NT2/D1 (cell line): ENCODE measurements around the gene AP2A2.

Experiments used
- DNase-seq: peaks from one replicate; pipeline ENCODE4 v3.0.0-alpha.2; 2011; ENCODE audit warnings: low read depth, low spot score
- H3K27me3 ChIP-seq: 2 replicates; pipeline ENCODE4 v1.6.0; 2011; ENCODE audit warnings: mild to moderate bottlenecking; ENCODE audit not compliant: insufficient read length, insufficient read depth
- H3K36me3 ChIP-seq: 2 replicates; pipeline ENCODE4 v1.6.1; 2011; ENCODE audit warnings: mild to moderate bottlenecking, low read length, mixed read lengths; ENCODE audit not compliant: insufficient read depth, insufficient read length
- H3K4me1 ChIP-seq: 2 replicates; pipeline ENCODE4 v1.5.1; 2011; ENCODE audit not compliant: insufficient read depth, insufficient read length
- H3K4me3 ChIP-seq: 2 replicates; pipeline ENCODE4 v1.5.1; 2011; ENCODE audit warnings: low read depth; ENCODE audit not compliant: insufficient read length
- H3K9ac ChIP-seq: 2 replicates; pipeline ENCODE4 v1.6.0; 2011; ENCODE audit warnings: low read depth; ENCODE audit not compliant: insufficient read length
- H3K9me3 ChIP-seq: 2 replicates; pipeline ENCODE4 v1.5.1; 2011; ENCODE audit warnings: mild to moderate bottlenecking, low read length; ENCODE audit not compliant: insufficient read depth
- SUZ12 ChIP-seq: IDR thresholded peaks from 2 replicates; pipeline ENCODE4 v1.6.1; 2011; ENCODE audit not compliant: insufficient read length, insufficient read depth; ENCODE audit errors: extremely low read depth
- YY1 ChIP-seq: IDR thresholded peaks from 2 replicates; pipeline ENCODE4 v1.6.1; 2011; ENCODE audit not compliant: insufficient read length, insufficient read depth
- ZNF274 ChIP-seq: IDR thresholded peaks from 2 replicates; pipeline ENCODE4 v1.6.1; 2011; ENCODE audit warnings: mild to moderate bottlenecking, low read depth, low read length

The AP2A2 gene

GRCh38 chr11:933936-934335 is 8.3 kb downstream of the AP2A2 start:
- TF ChIP-seq ZNF274, result no peak
- TF ChIP-seq SUZ12, result no peak
- no peak for TF ChIP-seq YY1
- H3K4me1 ChIP-seq, result peaks cover 16% of the 10 kb centered on the region
- peaks cover 25% of the 10 kb centered on the region for H3K36me3 ChIP-seq
- DNase-seq, result no peak
- H3K27me3 ChIP-seq, result no peaks in the 10 kb centered on the region
- peak overlapping the region; percentile 36 for H3K9ac ChIP-seq
- no peak overlapping the region for H3K4me3 ChIP-seq
- no peaks in the 10 kb centered on the region for H3K9me3 ChIP-seq

GRCh38 chr11:934527-934926 is 8.9 kb downstream of the AP2A2 start:
- Histone ChIP-seq H3K4me1 (peaks cover 16% of the 10 kb centered on the region), H3K9me3 (no peaks in the 10 kb centered on the region), H3K9ac (no peak overlapping the region), H3K27me3 (no peaks in the 10 kb centered on the region), H3K4me3 (no peak overlapping the region), H3K36me3 (peaks cover 19% of the 10 kb centered on the region)
- TF ChIP-seq SUZ12, result no peak
- no peak for DNase-seq

- TF ChIP-seq YY1 (no peak), SUZ12 (no peak), ZNF274 (no peak)
- Histone ChIP-seq H3K9ac (no peak overlapping the region), H3K4me3 (no peak overlapping the region), H3K36me3 (peaks cover 9% of the 10 kb centered on the region), H3K27me3 (no peaks in the 10 kb centered on the region), H3K4me1 (peaks cover 24% of the 10 kb centered on the region), H3K9me3 (no peaks in the 10 kb centered on the region)
- DNase-seq, result no peak
Measured at GRCh38 chr11:936199-936598, 10.5 kb downstream of the AP2A2 start.

- no peak overlapping the region for H3K4me3 ChIP-seq
- no peak for DNase-seq
- peak overlapping the region; percentile 29 for H3K9ac ChIP-seq
- H3K36me3 ChIP-seq, result peaks cover 8% of the 10 kb centered on the region
- TF ChIP-seq SUZ12, result no peak
- TF ChIP-seq ZNF274, result no peak
- no peak for TF ChIP-seq YY1
- H3K4me1 ChIP-seq, result peaks cover 19% of the 10 kb centered on the region
- no peaks in the 10 kb centered on the region for H3K27me3 ChIP-seq
- no peaks in the 10 kb centered on the region for H3K9me3 ChIP-seq
Measured at GRCh38 chr11:937841-938261, 12.2 kb downstream of the AP2A2 start.

GRCh38 chr11:940496-941135 is 14.9 kb downstream of the AP2A2 start:
- peaks cover 18% of the 10 kb centered on the region for H3K4me1 ChIP-seq
- H3K4me3 ChIP-seq, result no peak overlapping the region
- no peak for DNase-seq
- no peaks in the 10 kb centered on the region for H3K9me3 ChIP-seq
- peak overlapping the region; percentile 15 for H3K9ac ChIP-seq
- H3K27me3 ChIP-seq, result no peaks in the 10 kb centered on the region
- H3K36me3 ChIP-seq, result peaks cover 11% of the 10 kb centered on the region
- no peak for TF ChIP-seq SUZ12
- no peak for TF ChIP-seq ZNF274
- no peak for TF ChIP-seq YY1

- Histone ChIP-seq H3K27me3 (no peaks in the 10 kb centered on the region), H3K9me3 (0 out of 2 replicates have a peak, but pooled peaks cover 3% of the 10 kb centered on the region), H3K4me1 (peaks cover 15% of the 10 kb centered on the region), H3K36me3 (peaks cover 25% of the 10 kb centered on the region), H3K9ac (peak overlapping the region; percentile 5), H3K4me3 (no peak overlapping the region)
- TF ChIP-seq ZNF274 (no peak), SUZ12 (no peak), YY1 (no peak)
- DNase-seq, result no peak
Measured at GRCh38 chr11:942823-943222, 17.2 kb downstream of the AP2A2 start.

- Histone ChIP-seq H3K4me3 (no peak overlapping the region), H3K4me1 (peaks cover 15% of the 10 kb centered on the region), H3K36me3 (peaks cover 41% of the 10 kb centered on the region), H3K9ac (no peak overlapping the region), H3K9me3 (peaks cover 19% of the 10 kb centered on the region; the same call in 1 of the 2 replicates), H3K27me3 (no peaks in the 10 kb centered on the region)
- peak; percentile 96 for DNase-seq
- no peak for TF ChIP-seq YY1
- TF ChIP-seq ZNF274, result no peak
- no peak for TF ChIP-seq SUZ12
Measured at GRCh38 chr11:944711-945470, 19.2 kb downstream of the AP2A2 start.
